ENCODE data around the gene KCTD20.
"Not testable (repeated sequence)": the region's sequence is repeated elsewhere in the genome, so short reads cannot be mapped to it uniquely, and the experiment has no call there.

KCTD20 gene

GRCh38 chr6:36442671-36443470 is at the start of gene KCTD20, which contains the start of gene PXT1:
Gene KCTD20 (plus strand): TSS chr6:36443000. CDS start chr6:36470098, 27,098 bp downstream.
Gene PXT1 (minus strand): TSS chr6:36442854. CDS start chr6:36426082, 16,772 bp downstream.
- peak; percentile 92 for DNase-seq

- DNase-seq = no peak
Measured at GRCh38 chr6:36399970-36400369, 42.8 kb upstream of the KCTD20 start.

GRCh38 chr6:36402481-36402880 is 40.3 kb upstream of the KCTD20 start:
- no peak for DNase-seq

- DNase-seq = no peak
Measured at GRCh38 chr6:36404164-36404563, 38.6 kb upstream of the KCTD20 start.

- not testable (repeated sequence) for DNase-seq
Measured at GRCh38 chr6:36409718-36410117, 33.1 kb upstream of the KCTD20 start.

- DNase-seq = no peak
Measured at GRCh38 chr6:36413489-36414480, 29.0 kb upstream of the KCTD20 start.

GRCh38 chr6:36414481-36414880 is 28.3 kb upstream of the KCTD20 start:
- DNase-seq = peak; percentile 57

GRCh38 chr6:36418558-36418957 is 24.2 kb upstream of the KCTD20 start:
- no peak for DNase-seq

- DNase-seq = no peak
Measured at GRCh38 chr6:36419310-36419709, 23.5 kb upstream of the KCTD20 start.

GRCh38 chr6:36422714-36423100 is 20.1 kb upstream of the KCTD20 start:
- no peak for DNase-seq

- DNase-seq = peak; percentile 99
Measured at GRCh38 chr6:36423101-36423824, 19.5 kb upstream of the KCTD20 start.

- DNase-seq = no peak
Measured at GRCh38 chr6:36426622-36427021, 16.2 kb upstream of the KCTD20 start.

- no peak for DNase-seq
Measured at GRCh38 chr6:36428911-36429310, 13.9 kb upstream of the KCTD20 start.

- DNase-seq = peak; percentile 57
Measured at GRCh38 chr6:36430351-36430750, 12.4 kb upstream of the KCTD20 start.

- no peak for DNase-seq
Measured at GRCh38 chr6:36431197-36431596, 11.6 kb upstream of the KCTD20 start.

GRCh38 chr6:36432151-36432671 is 10.6 kb upstream of the KCTD20 start:
- peak; percentile 92 for DNase-seq

GRCh38 chr6:36436466-36436865 is 6.3 kb upstream of the KCTD20 start:
- DNase-seq = peak; percentile 90

- peak; percentile 99 for DNase-seq
Measured at GRCh38 chr6:36441307-36441894, 1.4 kb upstream of the KCTD20 start.

- DNase-seq = no peak
Measured at GRCh38 chr6:36442103-36442670, 613 bp upstream of the KCTD20 start.

GRCh38 chr6:36443471-36444428 is 950 bp downstream of the KCTD20 start:
- no peak for DNase-seq

- peak; percentile 78 for DNase-seq
Measured at GRCh38 chr6:36444470-36444869, 1.7 kb downstream of the KCTD20 start.

Measured in fibroblast of skin of right biceps (primary cell).